ENCODE data around the gene CHAF1A.

The CHAF1A gene

DNA sequence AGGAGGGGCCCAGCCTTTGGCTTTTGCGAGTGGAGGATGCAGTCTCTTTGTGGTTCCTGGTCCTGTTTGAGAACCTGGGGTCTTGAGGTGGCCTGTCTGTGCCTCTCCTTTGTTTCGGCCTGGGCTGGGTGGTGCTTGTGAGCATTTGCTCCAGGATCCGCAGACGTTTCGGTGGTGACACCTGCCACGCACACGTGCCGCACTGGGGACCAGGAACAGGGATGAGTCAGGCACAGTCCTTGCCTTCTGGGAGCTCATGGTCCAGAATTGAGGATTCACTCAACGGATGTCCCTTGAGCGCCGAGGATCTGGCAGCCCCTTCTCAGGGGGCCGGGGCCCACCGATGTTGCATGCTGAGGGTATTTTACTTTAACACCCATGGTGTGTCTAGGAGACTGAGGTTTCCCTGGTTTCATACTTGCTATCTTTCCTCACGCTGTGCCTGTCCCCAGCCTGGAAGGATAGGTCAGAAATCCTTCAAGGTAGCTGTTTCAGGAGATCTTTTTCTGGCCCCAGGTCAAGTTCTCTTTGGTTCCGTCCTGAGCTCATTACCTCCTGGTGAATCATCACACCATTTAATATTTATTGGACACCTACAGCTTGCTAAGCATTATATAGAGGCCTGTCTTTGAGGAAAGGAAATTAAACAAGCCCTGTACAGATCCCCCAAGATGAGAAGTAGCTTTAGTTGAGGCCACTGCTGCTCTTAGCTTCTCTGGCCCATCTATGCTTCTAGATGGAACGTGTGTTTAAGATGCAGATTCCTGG, 74.8 kb downstream of the CHAF1A start:
- no peaks in the 10 kb centered on the region for H3F3A ChIP-seq (ENCODE audit: control insufficient read depth, insufficient read depth)
- no peak overlapping the region for H3K4me2 ChIP-seq (ENCODE audit: low read length)
- no peak overlapping the region for H3K4me3 ChIP-seq (ENCODE audit: low read length)
- H3K4me1 ChIP-seq (ENCODE audit: control insufficient read depth, low read length), result peaks cover 18% of the 10 kb centered on the region
- H4K20me1 ChIP-seq (ENCODE audit: control insufficient read depth, insufficient read depth, low read depth, low read length), result no peaks in the 10 kb centered on the region
- H3K36me3 ChIP-seq (ENCODE audit: control insufficient read depth, low read length), result peaks cover 26% of the 10 kb centered on the region
- H3K9me3 ChIP-seq (ENCODE audit: control insufficient read depth, insufficient read depth, low read length), result no peaks in the 10 kb centered on the region
- H3K9me2 ChIP-seq (replicated peaks; ENCODE audit: control insufficient read depth, low read length), result no peaks in the 10 kb centered on the region
- no peak for TF ChIP-seq EZH2phosphoT487 (IDR thresholded peaks at IDR 0.05; ENCODE audit: borderline replicate concordance, low read length)
- TF ChIP-seq, protein P1, sequence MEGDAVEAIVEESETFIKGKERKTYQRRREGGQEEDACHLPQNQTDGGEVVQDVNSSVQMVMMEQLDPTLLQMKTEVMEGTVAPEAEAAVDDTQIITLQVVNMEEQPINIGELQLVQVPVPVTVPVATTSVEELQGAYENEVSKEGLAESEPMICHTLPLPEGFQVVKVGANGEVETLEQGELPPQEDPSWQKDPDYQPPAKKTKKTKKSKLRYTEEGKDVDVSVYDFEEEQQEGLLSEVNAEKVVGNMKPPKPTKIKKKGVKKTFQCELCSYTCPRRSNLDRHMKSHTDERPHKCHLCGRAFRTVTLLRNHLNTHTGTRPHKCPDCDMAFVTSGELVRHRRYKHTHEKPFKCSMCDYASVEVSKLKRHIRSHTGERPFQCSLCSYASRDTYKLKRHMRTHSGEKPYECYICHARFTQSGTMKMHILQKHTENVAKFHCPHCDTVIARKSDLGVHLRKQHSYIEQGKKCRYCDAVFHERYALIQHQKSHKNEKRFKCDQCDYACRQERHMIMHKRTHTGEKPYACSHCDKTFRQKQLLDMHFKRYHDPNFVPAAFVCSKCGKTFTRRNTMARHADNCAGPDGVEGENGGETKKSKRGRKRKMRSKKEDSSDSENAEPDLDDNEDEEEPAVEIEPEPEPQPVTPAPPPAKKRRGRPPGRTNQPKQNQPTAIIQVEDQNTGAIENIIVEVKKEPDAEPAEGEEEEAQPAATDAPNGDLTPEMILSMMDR (IDR thresholded peaks at IDR 0.05; ENCODE audit: low read depth, low read length, poor library complexity, severe bottlenecking), result no peak
- H3K79me2 ChIP-seq (ENCODE audit: control insufficient read depth, low read length), result peaks cover 33% of the 10 kb centered on the region
- H3K27ac ChIP-seq (ENCODE audit: low read depth, low read length), result no peak overlapping the region
- H3K27me3 ChIP-seq (ENCODE audit: control insufficient read depth, low read length), result no peaks in the 10 kb centered on the region

GRCh38 chr19:4482721-4483364, 80.4 kb downstream of the CHAF1A start:
- Histone ChIP-seq H3K9me2 (replicated peaks; ENCODE audit: control insufficient read depth, low read length) (no peaks in the 10 kb centered on the region), H3K79me2 (ENCODE audit: control insufficient read depth, low read length) (no peaks in the 10 kb centered on the region), H3K36me3 (ENCODE audit: control insufficient read depth, low read length) (peaks cover 3% of the 10 kb centered on the region; the same call in 1 of the 2 replicates), H3K4me3 (ENCODE audit: low read length) (no peak overlapping the region), H3F3A (ENCODE audit: control insufficient read depth, insufficient read depth) (no peaks in the 10 kb centered on the region), H4K20me1 (ENCODE audit: control insufficient read depth, insufficient read depth, low read depth, low read length) (no peaks in the 10 kb centered on the region), H3K4me2 (ENCODE audit: low read length) (no peak overlapping the region), H3K27ac (ENCODE audit: low read depth, low read length) (no peak overlapping the region), H3K4me1 (ENCODE audit: control insufficient read depth, low read length) (no peaks in the 10 kb centered on the region), H3K9me3 (ENCODE audit: control insufficient read depth, insufficient read depth, low read length) (no peaks in the 10 kb centered on the region), H3K27me3 (ENCODE audit: control insufficient read depth, low read length) (no peaks in the 10 kb centered on the region)
- TF ChIP-seq, protein P1 (IDR thresholded peaks at IDR 0.05; ENCODE audit: low read depth, low read length, poor library complexity, severe bottlenecking), result no peak
- TF ChIP-seq EZH2phosphoT487 (IDR thresholded peaks at IDR 0.05; ENCODE audit: borderline replicate concordance, low read length), result no peak

- no peaks in the 10 kb centered on the region for H3K79me2 ChIP-seq (ENCODE audit: control insufficient read depth, low read length)
- H3K27ac ChIP-seq (ENCODE audit: low read depth, low read length), result no peak overlapping the region
- TF ChIP-seq, protein P1 (IDR thresholded peaks at IDR 0.05; ENCODE audit: low read depth, low read length, poor library complexity, severe bottlenecking), result no peak
- TF ChIP-seq EZH2phosphoT487 (IDR thresholded peaks at IDR 0.05; ENCODE audit: borderline replicate concordance, low read length), result no peak
- H3K4me2 ChIP-seq (ENCODE audit: low read length), result no peak overlapping the region
- H4K20me1 ChIP-seq (ENCODE audit: control insufficient read depth, insufficient read depth, low read depth, low read length), result no peaks in the 10 kb centered on the region
- H3K27me3 ChIP-seq (ENCODE audit: control insufficient read depth, low read length), result no peaks in the 10 kb centered on the region
- H3K36me3 ChIP-seq (ENCODE audit: control insufficient read depth, low read length), result peaks cover 3% of the 10 kb centered on the region; the same call in 1 of the 2 replicates
- H3K4me1 ChIP-seq (ENCODE audit: control insufficient read depth, low read length), result no peaks in the 10 kb centered on the region
- H3K9me3 ChIP-seq (ENCODE audit: control insufficient read depth, insufficient read depth, low read length), result no peaks in the 10 kb centered on the region
- no peaks in the 10 kb centered on the region for H3K9me2 ChIP-seq (replicated peaks; ENCODE audit: control insufficient read depth, low read length)
- no peak overlapping the region for H3K4me3 ChIP-seq (ENCODE audit: low read length)
- H3F3A ChIP-seq (ENCODE audit: control insufficient read depth, insufficient read depth), result no peaks in the 10 kb centered on the region
Observed at GRCh38 chr19:4483385-4483784, 80.9 kb downstream of the CHAF1A start.
